ENCODE measurements around the gene GRIK4.

Gene GRIK4

GRCh38 chr11:120869516-120870011, 358.0 kb downstream of the GRIK4 start:
- no peak for TF ChIP-seq CTCF (conservative IDR thresholded peaks at IDR 0.05; ENCODE audit: low read depth, low read length)
- H3K4me3 ChIP-seq (ENCODE audit: low read depth, low read length) = no peak overlapping the region
- DNase-seq (ENCODE audit: low read depth) = no peak

GRCh38 chr11:120871194-120871593, 359.6 kb downstream of the GRIK4 start:
- no peak overlapping the region for H3K4me3 ChIP-seq (ENCODE audit: low read depth, low read length)
- no peak for TF ChIP-seq CTCF (conservative IDR thresholded peaks at IDR 0.05; ENCODE audit: low read depth, low read length)
- DNase-seq (ENCODE audit: low read depth) = no peak

- no peak for DNase-seq (ENCODE audit: low read depth)
- H3K4me3 ChIP-seq (ENCODE audit: low read depth, low read length) = no peak overlapping the region
- TF ChIP-seq CTCF (conservative IDR thresholded peaks at IDR 0.05; ENCODE audit: low read depth, low read length) = no peak
Measured at GRCh38 chr11:120871924-120872323, 360.4 kb downstream of the GRIK4 start.

GRCh38 chr11:120873966-120874735, 362.6 kb downstream of the GRIK4 start:
- no peak overlapping the region for H3K4me3 ChIP-seq (ENCODE audit: low read depth, low read length)
- no peak for DNase-seq (ENCODE audit: low read depth)
- TF ChIP-seq CTCF (conservative IDR thresholded peaks at IDR 0.05; ENCODE audit: low read depth, low read length) = no peak

GRCh38 chr11:120875986-120876385, 364.4 kb downstream of the GRIK4 start:
- H3K4me3 ChIP-seq (ENCODE audit: low read depth, low read length) = no peak overlapping the region
- no peak for DNase-seq (ENCODE audit: low read depth)
- TF ChIP-seq CTCF (conservative IDR thresholded peaks at IDR 0.05; ENCODE audit: low read depth, low read length) = no peak

GRCh38 chr11:120877746-120878365, 366.3 kb downstream of the GRIK4 start:
- DNase-seq (ENCODE audit: low read depth) = no peak
- no peak for TF ChIP-seq CTCF (conservative IDR thresholded peaks at IDR 0.05; ENCODE audit: low read depth, low read length)
- no peak overlapping the region for H3K4me3 ChIP-seq (ENCODE audit: low read depth, low read length)

All from choroid plexus epithelial cell (primary cell).